ENCODE data around the gene SPATA3. TPM values are rescaled to one million over a fixed set of nuclear protein-coding genes. Genes with fewer than 3 reads are reported as not detected.
A peak's percentile ranks its signal among the peaks of the same experiment; 100 is the strongest.

The SPATA3 gene
- total RNA-seq, 1 donor from 2014 or later = not detected

DNA sequence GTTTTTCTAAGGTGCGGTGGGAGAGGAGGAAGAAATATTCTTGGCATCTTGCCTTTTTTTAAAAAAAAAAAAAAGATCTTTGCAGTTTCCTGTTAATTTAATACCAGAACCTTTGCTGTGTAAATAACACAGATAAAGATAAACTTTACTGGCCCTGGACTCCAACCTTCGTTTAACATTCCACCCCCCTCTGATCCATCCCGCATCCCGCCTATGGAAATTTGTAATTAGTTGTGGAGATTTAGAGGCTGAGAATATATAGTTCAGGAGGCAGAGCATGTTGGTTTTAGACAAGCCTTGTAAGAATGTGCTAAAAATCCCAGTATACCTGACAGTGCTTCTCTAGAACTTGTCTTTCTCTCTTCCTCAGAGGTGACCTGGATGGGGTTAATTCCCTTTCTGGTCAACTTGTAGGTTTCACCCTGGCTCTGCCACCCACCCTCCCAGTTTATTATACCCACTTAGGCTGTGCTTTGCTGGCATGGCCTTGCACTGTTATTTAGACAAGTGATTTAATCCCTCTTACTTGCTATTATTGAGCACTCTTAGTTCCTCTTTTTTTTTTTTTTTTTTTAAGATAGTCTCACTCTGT lies 38.5 kb downstream of the SPATA3 start:
- H3K27me3 Mint-ChIP-seq (ENCODE audit: low read depth) = peaks cover 44% of the 10 kb centered on the region

DNA sequence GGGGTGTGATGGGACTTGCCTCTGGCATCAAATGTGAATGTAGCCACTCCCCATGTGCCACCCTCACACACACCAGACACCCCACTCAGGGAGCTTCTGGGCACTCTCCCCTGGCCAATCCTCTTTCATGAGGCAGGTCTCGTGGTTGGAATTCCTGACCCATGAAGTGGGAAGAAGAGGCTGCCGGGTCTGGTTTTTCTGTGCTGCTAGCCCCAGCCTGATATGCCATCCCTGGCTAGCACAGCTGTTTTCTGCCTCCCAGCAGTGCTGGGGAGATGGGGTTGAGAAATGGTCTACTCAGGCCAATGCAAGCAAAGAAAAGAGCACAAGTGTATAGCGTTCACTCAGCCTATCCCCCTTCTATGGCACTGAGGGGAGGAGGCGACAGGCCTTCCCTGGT lies 40.2 kb downstream of the SPATA3 start:
- no peak overlapping the region for H3K27ac Mint-ChIP-seq (ENCODE audit: unreplicated experiment)
- H3K4me3 Mint-ChIP-seq (ENCODE audit: unreplicated experiment) = no peak overlapping the region
- no peak for DNase-seq (ENCODE audit: low spot score)
- H3K4me1 Mint-ChIP-seq (ENCODE audit: low read depth) = no peaks in the 10 kb centered on the region
- TF ChIP-seq, protein P1, sequence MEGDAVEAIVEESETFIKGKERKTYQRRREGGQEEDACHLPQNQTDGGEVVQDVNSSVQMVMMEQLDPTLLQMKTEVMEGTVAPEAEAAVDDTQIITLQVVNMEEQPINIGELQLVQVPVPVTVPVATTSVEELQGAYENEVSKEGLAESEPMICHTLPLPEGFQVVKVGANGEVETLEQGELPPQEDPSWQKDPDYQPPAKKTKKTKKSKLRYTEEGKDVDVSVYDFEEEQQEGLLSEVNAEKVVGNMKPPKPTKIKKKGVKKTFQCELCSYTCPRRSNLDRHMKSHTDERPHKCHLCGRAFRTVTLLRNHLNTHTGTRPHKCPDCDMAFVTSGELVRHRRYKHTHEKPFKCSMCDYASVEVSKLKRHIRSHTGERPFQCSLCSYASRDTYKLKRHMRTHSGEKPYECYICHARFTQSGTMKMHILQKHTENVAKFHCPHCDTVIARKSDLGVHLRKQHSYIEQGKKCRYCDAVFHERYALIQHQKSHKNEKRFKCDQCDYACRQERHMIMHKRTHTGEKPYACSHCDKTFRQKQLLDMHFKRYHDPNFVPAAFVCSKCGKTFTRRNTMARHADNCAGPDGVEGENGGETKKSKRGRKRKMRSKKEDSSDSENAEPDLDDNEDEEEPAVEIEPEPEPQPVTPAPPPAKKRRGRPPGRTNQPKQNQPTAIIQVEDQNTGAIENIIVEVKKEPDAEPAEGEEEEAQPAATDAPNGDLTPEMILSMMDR (IDR thresholded peaks at IDR 0.05) = no peak
- no peaks in the 10 kb centered on the region for H3K9me3 Mint-ChIP-seq (ENCODE audit: low read depth)
- peaks cover 3% of the 10 kb centered on the region for H3K36me3 Mint-ChIP-seq (ENCODE audit: low read depth)
- H3K27me3 Mint-ChIP-seq (ENCODE audit: low read depth) = peaks cover 57% of the 10 kb centered on the region

More for the DNA sequence above, 38.5 kb downstream of the SPATA3 start:
- H3K4me1 Mint-ChIP-seq (ENCODE audit: low read depth) = no peaks in the 10 kb centered on the region
- TF ChIP-seq, protein P1 (IDR thresholded peaks at IDR 0.05) = no peak
- H3K36me3 Mint-ChIP-seq (ENCODE audit: low read depth) = no peaks in the 10 kb centered on the region
- no peak overlapping the region for H3K4me3 Mint-ChIP-seq (ENCODE audit: unreplicated experiment)
- H3K9me3 Mint-ChIP-seq (ENCODE audit: low read depth) = no peaks in the 10 kb centered on the region
- DNase-seq (ENCODE audit: low spot score) = no peak
- H3K27ac Mint-ChIP-seq (ENCODE audit: unreplicated experiment) = no peak overlapping the region

DNA sequence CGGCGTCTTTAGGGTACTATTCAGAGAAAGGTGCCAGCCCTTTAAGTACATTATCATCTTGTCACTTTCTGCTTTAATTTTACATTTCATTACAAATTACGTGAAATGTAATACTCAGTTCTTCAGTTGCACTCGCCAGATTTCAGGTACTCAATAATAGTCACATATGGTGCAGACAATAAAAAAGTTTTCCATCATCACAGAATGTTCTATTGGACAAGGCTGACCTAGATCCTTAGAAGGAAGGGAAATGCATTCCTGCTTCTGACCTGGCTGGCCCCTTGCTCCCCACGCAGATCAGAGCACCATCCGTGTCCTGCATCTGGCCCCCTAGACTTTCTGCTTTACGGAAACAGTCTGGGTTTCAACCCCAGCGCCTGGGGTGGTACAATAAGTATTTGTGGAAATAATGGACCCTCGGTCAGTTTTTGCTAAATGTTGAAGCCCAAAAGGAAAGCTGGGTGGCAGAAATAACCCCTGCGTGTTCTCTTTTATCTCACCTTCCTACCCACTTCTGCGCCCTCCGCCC lies 40.7 kb downstream of the SPATA3 start:
- Mint-ChIP-seq H3K27me3 (ENCODE audit: low read depth) (peaks cover 61% of the 10 kb centered on the region), H3K27ac (ENCODE audit: unreplicated experiment) (no peak overlapping the region), H3K36me3 (ENCODE audit: low read depth) (peaks cover 3% of the 10 kb centered on the region), H3K4me3 (ENCODE audit: unreplicated experiment) (no peak overlapping the region), H3K9me3 (ENCODE audit: low read depth) (no peaks in the 10 kb centered on the region), H3K4me1 (ENCODE audit: low read depth) (no peaks in the 10 kb centered on the region)
- TF ChIP-seq, protein P1 (IDR thresholded peaks at IDR 0.05) = no peak
- DNase-seq (ENCODE audit: low spot score) = no peak

DNA sequence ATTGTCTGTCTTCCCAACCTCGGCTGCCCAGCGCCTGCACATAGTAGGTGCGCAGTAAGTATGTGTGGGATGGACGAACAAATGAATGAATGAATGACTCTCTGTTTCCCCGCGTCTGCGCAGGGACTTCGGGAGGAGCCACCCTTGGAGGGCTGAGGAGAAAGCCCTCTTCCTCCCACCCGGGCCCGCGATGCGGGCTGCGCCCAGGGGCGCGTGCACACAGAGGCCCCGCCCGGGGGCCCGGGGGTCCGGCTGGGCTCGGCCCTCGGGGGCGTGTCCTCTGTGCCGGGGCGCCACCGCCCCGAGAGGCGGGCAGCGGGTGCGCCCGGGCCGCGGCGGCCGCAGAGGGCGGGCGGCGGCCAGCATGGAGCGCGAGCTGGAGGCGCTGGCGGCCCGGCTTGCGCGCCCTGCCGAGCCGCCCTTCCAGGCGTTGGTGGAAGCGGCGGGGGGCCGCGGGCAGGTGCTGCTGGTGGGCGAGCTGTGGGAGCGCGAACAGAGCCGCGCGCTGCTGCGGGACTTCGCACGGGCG lies 41.3 kb downstream of the SPATA3 start, which contains the start of gene C2orf72:
Gene C2orf72 (plus strand): TSS at position 322 of the 529 bp plus-strand sequence. CDS start 43 bp downstream, at position 365.
- Mint-ChIP-seq H3K9me3 (ENCODE audit: low read depth) (no peaks in the 10 kb centered on the region), H3K27me3 (ENCODE audit: low read depth) (peaks cover 60% of the 10 kb centered on the region), H3K4me3 (ENCODE audit: unreplicated experiment) (peak within 1 kb of the TSS; percentile 56), H3K36me3 (ENCODE audit: low read depth) (peaks cover 3% of the 10 kb centered on the region), H3K4me1 (ENCODE audit: low read depth) (no peaks in the 10 kb centered on the region), H3K27ac (ENCODE audit: unreplicated experiment) (no peak within 1 kb of the TSS)
- TF ChIP-seq, protein P1 (IDR thresholded peaks at IDR 0.05) = no peak
- DNase-seq (ENCODE audit: low spot score) = no peak

DNA sequence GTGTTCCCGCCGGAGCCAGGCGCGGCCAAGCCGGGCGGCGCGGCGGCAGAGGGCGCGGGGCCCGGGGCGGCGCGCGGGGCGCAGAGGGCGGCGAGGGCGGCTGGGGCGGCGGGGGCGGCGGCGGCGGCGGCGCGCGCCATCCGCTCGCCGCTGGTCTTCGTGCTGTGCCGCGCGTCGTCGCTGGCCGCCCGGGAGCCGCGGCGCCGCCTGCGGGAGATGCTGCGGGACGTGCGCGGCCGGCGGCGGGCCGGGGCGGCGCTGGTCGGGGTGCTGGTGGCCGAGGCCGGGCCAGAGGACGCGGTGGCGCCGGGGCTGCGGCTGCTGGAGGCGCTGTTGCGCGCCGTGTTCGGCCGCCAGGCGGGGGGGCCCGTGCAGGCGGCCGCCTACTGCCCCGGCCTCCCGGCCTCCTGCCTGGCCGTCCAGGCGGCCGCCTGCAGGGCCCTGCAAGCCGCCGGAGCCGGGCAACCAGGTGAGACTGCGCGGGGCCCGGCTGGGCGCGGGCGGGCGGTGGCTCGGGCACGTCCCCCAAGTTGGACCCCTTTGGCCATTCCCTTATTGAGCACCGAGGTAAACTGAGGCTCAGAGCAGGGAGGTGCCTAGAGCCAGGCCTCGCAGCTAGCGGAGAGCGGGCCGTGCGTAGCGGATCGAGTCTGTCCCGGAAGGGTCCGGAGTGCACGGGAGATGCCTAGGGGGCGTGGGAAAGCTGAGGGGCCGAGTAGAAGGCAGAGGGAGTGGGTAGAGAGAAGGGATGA lies 42.0 kb downstream of the SPATA3 start:
- Mint-ChIP-seq H3K36me3 (ENCODE audit: low read depth) (peaks cover 3% of the 10 kb centered on the region), H3K4me1 (ENCODE audit: low read depth) (no peaks in the 10 kb centered on the region), H3K27ac (ENCODE audit: unreplicated experiment) (no peak overlapping the region), H3K27me3 (ENCODE audit: low read depth) (peaks cover 53% of the 10 kb centered on the region), H3K9me3 (ENCODE audit: low read depth) (no peaks in the 10 kb centered on the region), H3K4me3 (ENCODE audit: unreplicated experiment) (peak overlapping the region; percentile 56)
- DNase-seq (ENCODE audit: low spot score) = no peak
- TF ChIP-seq, protein P1 (IDR thresholded peaks at IDR 0.05) = peak; percentile 9
